Measurements from ENCODE around the gene THAP4.

GRCh38 chr2:241612156-241613016 is 24.6 kb downstream of the THAP4 start:
- TF ChIP-seq CTCF (IDR thresholded peaks at IDR 0.05; ENCODE audit: low read depth, low read length) (no peak), EZH2phosphoT487 (IDR thresholded peaks at IDR 0.05; ENCODE audit: low read depth) (no peak)
